H9 (cell line): ENCODE results near the gene PGK1. TPM values are rescaled to one million over a fixed set of nuclear protein-coding genes. Genes with fewer than 3 reads are reported as not detected.

ENCODE experiments used
- DNase-seq: peaks from one replicate; pipeline ENCODE4 v3.0.0-alpha.2; 2017
- H2AFZ ChIP-seq: one replicate; pipeline ENCODE4 v1.6.1; 2013; ENCODE audit warnings: mild to moderate bottlenecking, low read length, control low read depth, moderate library complexity
- H2AK5ac ChIP-seq: 2 replicates; pipeline ENCODE4 v1.6.1; 2013; ENCODE audit warnings: low read length, control low read depth, mixed read lengths; ENCODE audit not compliant: insufficient read length
- H2BK120ac ChIP-seq: one replicate; pipeline ENCODE4 v1.6.1; 2013; ENCODE audit warnings: low read depth, mild to moderate bottlenecking, low read length, control low read depth, inconsistent platforms; ENCODE audit not compliant: poor library complexity, severe bottlenecking
- H2BK12ac ChIP-seq: 2 replicates; pipeline ENCODE4 v1.6.1; 2013; ENCODE audit warnings: low read length, control low read depth, mixed read lengths, low read depth; ENCODE audit not compliant: insufficient read length
- H2BK15ac ChIP-seq: 2 replicates; pipeline ENCODE4 v1.6.1; 2013; ENCODE audit warnings: low read depth, low read length, control low read depth
- H2BK20ac ChIP-seq: one replicate; pipeline ENCODE4 v1.6.1; 2013; ENCODE audit warnings: low read depth, mild to moderate bottlenecking, low read length, control low read depth, inconsistent platforms; ENCODE audit not compliant: poor library complexity, severe bottlenecking
- H2BK5ac ChIP-seq: 2 replicates; pipeline ENCODE4 v1.6.1; 2013; ENCODE audit warnings: low read length, control low read depth, mixed read lengths; ENCODE audit not compliant: insufficient read length
- H3K14ac ChIP-seq: 2 replicates; pipeline ENCODE4 v1.6.1; 2013; ENCODE audit warnings: low read length, control low read depth; ENCODE audit not compliant: insufficient read depth
- H3K18ac ChIP-seq: 2 replicates; pipeline ENCODE4 v1.6.1; 2013; ENCODE audit warnings: low read depth, mild to moderate bottlenecking, mixed read lengths, low read length, control low read depth; ENCODE audit not compliant: insufficient read length
- H3K23ac ChIP-seq: 2 replicates; pipeline ENCODE4 v1.6.1; 2013; ENCODE audit warnings: low read length, control low read depth, mixed read lengths, low read depth; ENCODE audit not compliant: insufficient read length
- H3K23me2 ChIP-seq: 2 replicates; pipeline ENCODE4 v1.6.1; 2013; ENCODE audit warnings: low read depth, mild to moderate bottlenecking, mixed read lengths, low read length, control low read depth; ENCODE audit not compliant: insufficient read length, poor library complexity, severe bottlenecking
- H3K27ac ChIP-seq: 2 replicates; pipeline ENCODE4 v1.5.1; 2013; ENCODE audit warnings: low read length, control low read depth, mixed read lengths, low read depth; ENCODE audit not compliant: insufficient read length
- H3K27me3 ChIP-seq: 2 replicates; pipeline ENCODE4 v1.6.1; 2013; ENCODE audit warnings: low read length, control low read depth, inconsistent platforms; ENCODE audit not compliant: insufficient read depth
- H3K4ac ChIP-seq: 2 replicates; pipeline ENCODE4 v1.6.1; 2013; ENCODE audit warnings: low read depth, mild to moderate bottlenecking, control low read depth, inconsistent platforms, low read length, moderate library complexity
- H3K4me1 ChIP-seq: 2 replicates; pipeline ENCODE4 v1.6.1; 2013; ENCODE audit warnings: low read length, control low read depth, inconsistent platforms; ENCODE audit not compliant: insufficient read depth
- H3K4me2 ChIP-seq: 2 replicates; pipeline ENCODE4 v1.6.1; 2013; ENCODE audit warnings: low read length, control low read depth, mixed read lengths; ENCODE audit not compliant: insufficient read length, insufficient read depth
- H3K56ac ChIP-seq: 2 replicates; pipeline ENCODE4 v1.6.1; 2013; ENCODE audit warnings: low read depth, mild to moderate bottlenecking, mixed read lengths, low read length, control low read depth; ENCODE audit not compliant: insufficient read length
- H3K79me1 ChIP-seq: 2 replicates; pipeline ENCODE4 v1.6.1; 2013; ENCODE audit warnings: low read depth, mild to moderate bottlenecking, moderate library complexity, low read length, control low read depth, inconsistent platforms; ENCODE audit not compliant: insufficient read depth, poor library complexity, severe bottlenecking
- H3K79me2 ChIP-seq: 2 replicates; pipeline ENCODE4 v1.6.1; 2013; ENCODE audit warnings: low read length, control low read depth, inconsistent platforms; ENCODE audit not compliant: insufficient read depth
- H3K9ac ChIP-seq: 2 replicates; pipeline ENCODE4 v1.6.1; 2013; ENCODE audit warnings: low read length, control low read depth, mixed read lengths; ENCODE audit not compliant: insufficient read length; ENCODE audit errors: extremely low read depth
- H3K9me3 ChIP-seq: one replicate; pipeline ENCODE4 v1.6.1; 2013; ENCODE audit warnings: low read depth, low read length, inconsistent platforms; ENCODE audit not compliant: control insufficient read depth
- H3T11ph ChIP-seq: one replicate; pipeline ENCODE4 v1.6.1; 2013; ENCODE audit warnings: mild to moderate bottlenecking, low read length, control low read depth, inconsistent platforms
- H4K20me1 ChIP-seq: one replicate; pipeline ENCODE4 v1.6.1; 2013; ENCODE audit not compliant: control insufficient read depth, insufficient read length, insufficient read depth
- H4K5ac ChIP-seq: 2 replicates; pipeline ENCODE4 v1.6.1; 2013; ENCODE audit warnings: low read depth, mild to moderate bottlenecking, mixed read lengths, low read length, control low read depth; ENCODE audit not compliant: insufficient read length
- H4K8ac ChIP-seq: replicated peaks from 2 replicates; pipeline ENCODE4 v1.6.1; 2013; ENCODE audit warnings: low read length, control low read depth, mixed read lengths, low read depth; ENCODE audit not compliant: insufficient read length
- H4K91ac ChIP-seq: 2 replicates; pipeline ENCODE4 v1.6.1; 2013; ENCODE audit warnings: low read depth, mild to moderate bottlenecking, moderate library complexity, mixed read lengths, low read length, control low read depth; ENCODE audit not compliant: insufficient read length
- H3K27ac Mint-ChIP-seq, 3 experiments: 2 replicates in 2 of 3; 3 replicates in 1 of 3; pipeline ENCODE4 v1.8.0; 2020 to 2021; ENCODE audit warnings: mixed read lengths in 3 of 3, mild to moderate bottlenecking in 1 of 3, moderate library complexity in 1 of 3
- H3K27me3 Mint-ChIP-seq: 2 replicates; pipeline ENCODE4 v1.8.0; 2021; ENCODE audit warnings: low read depth, mild to moderate bottlenecking, moderate library complexity, mixed read lengths
- H3K36me3 Mint-ChIP-seq, 3 experiments: 2 replicates in 2 of 3; 3 replicates in 1 of 3; pipeline ENCODE4 v1.8.0; 2020 to 2021; ENCODE audit warnings: low read depth in 3 of 3, mixed read lengths in 3 of 3; ENCODE audit not compliant: insufficient read depth in 1 of 3
- H3K4me1 Mint-ChIP-seq, 2 experiments: 2 replicates each; pipeline ENCODE4 v1.8.0; 2020; ENCODE audit warnings: mixed read lengths in 2 of 2
- H3K4me3 Mint-ChIP-seq, 2 experiments: 2 replicates in 1 of 2; 3 replicates in 1 of 2; pipeline ENCODE4 v1.8.0; 2020 to 2021; ENCODE audit warnings: mild to moderate bottlenecking in 2 of 2, mixed read lengths in 2 of 2, moderate library complexity in 1 of 2
- H3K9me3 Mint-ChIP-seq, 2 experiments: 2 replicates in 1 of 2; 3 replicates in 1 of 2; pipeline ENCODE4 v1.8.0; 2020; ENCODE audit warnings: mild to moderate bottlenecking in 2 of 2, mixed read lengths in 2 of 2, moderate library complexity in 1 of 2
- CTCF ChIP-seq: fragments of 200-600 bp; sonication (generic); conservative IDR thresholded peaks from 3 replicates; pipeline ENCODE4 v1.8.0; 2021; ENCODE audit warnings: antibody characterized with exemption, mild to moderate bottlenecking
- WGBS: extraction: QIAGEN DNeasy Blood & Tissue Kit; methylation state at CpG from one replicate; pipeline ENCODE4 v1.1.7; 2013; ENCODE audit warnings: missing lambda C conversion rate, low lambda C conversion rate, mixed read lengths; ENCODE audit not compliant: insufficient read length; ENCODE audit errors: extremely low coverage; 5-methylcytosine and 5-hydroxymethylcytosine counted together
- total RNA-seq: library from RNA; stranded (reverse); gene quantifications from 2 replicates; pipeline ENCODE4 v1.2.1, GENCODE V29; 2021

Gene PGK1
- total RNA-seq, 1 experiment from 2014 or later: 581 TPM

GRCh38 chrX:78111140-78111931, 7.3 kb downstream of the PGK1 start:
- no CpG with 5 or more reads among the region's 10 CpGs for WGBS
- H3T11ph ChIP-seq: no peak overlapping the region

More at GRCh38 chrX:78111140-78111931, 7.3 kb downstream of the PGK1 start:
- Mint-ChIP-seq H3K36me3 (peaks cover 42 to 75% (median 68%) of the 10 kb centered on the region in 3 experiments), H3K9me3 (peaks cover 61 to 64% of the 10 kb centered on the region in 2 experiments), H3K27ac (no peak overlapping the region), H3K27me3 (no peaks in the 10 kb centered on the region), H3K4me1 (peaks cover 14 to 22% of the 10 kb centered on the region in 2 experiments), H3K4me3 (no peak overlapping the region)
- Histone ChIP-seq H3K9me3 (peaks cover 6% of the 10 kb centered on the region), H3K4me2 (no peak overlapping the region), H2AK5ac (no peak overlapping the region), H4K91ac (no peak overlapping the region), H2AFZ (no peak overlapping the region), H3K79me1 (no peaks in the 10 kb centered on the region), H3K27me3 (no peaks in the 10 kb centered on the region), H2BK12ac (no peak overlapping the region), H2BK5ac (no peak overlapping the region), H3K14ac (no peak overlapping the region), H3K23me2 (no peaks in the 10 kb centered on the region), H3K27ac (no peak overlapping the region), H3K56ac (no peak overlapping the region), H3K9ac (no peak overlapping the region), H4K5ac (no peak overlapping the region), H2BK20ac (no peak overlapping the region), H3K23ac (no peak overlapping the region), H2BK15ac (no peak overlapping the region), H3K18ac (no peak overlapping the region), H3K79me2 (peaks cover 26% of the 10 kb centered on the region), H3K4me1 (no peaks in the 10 kb centered on the region), H4K20me1 (no peaks in the 10 kb centered on the region), H3K4ac (no peak overlapping the region), H4K8ac (no peak overlapping the region), H2BK120ac (no peak overlapping the region)
- no peak for TF ChIP-seq CTCF
- no peak for DNase-seq
